Small intestine (tissue), 7 donors: ENCODE data around the gene PNRC1. TPM values are rescaled to one million over a fixed set of nuclear protein-coding genes. Genes with fewer than 3 reads are reported as not detected.
"Not testable (repeated sequence)": the region's sequence is repeated elsewhere in the genome, so short reads cannot be mapped to it uniquely, and the experiment has no call there.

Experiments used
- DNase-seq, 2 donors: peaks; one replicate each; pipeline versions ENCODE4 v3.0.0 to v3.0.0-alpha.2; 2013
- FAIRE-seq: peaks from 2 replicates; lab custom pipeline; 2012; peaks lifted over from hg19 to GRCh38; lab: Jason Lieb, UNC
- H3K27ac ChIP-seq, 3 donors: one replicate each; pipeline ENCODE4 v1.5.1; 2013; ENCODE audit warnings: low read length in 2 of 3, mild to moderate bottlenecking in 2 of 3, control low read depth in 1 of 3, inconsistent platforms in 1 of 3, low read depth in 1 of 3, moderate library complexity in 1 of 3
- H3K27me3 ChIP-seq, 3 donors: one replicate each; pipeline ENCODE4 v1.6.1; 2013; ENCODE audit warnings: low read length in 3 of 3, inconsistent platforms in 1 of 3; ENCODE audit not compliant: control insufficient read depth in 3 of 3, insufficient read depth in 3 of 3
- H3K36me3 ChIP-seq, 3 donors: one replicate each; pipeline ENCODE4 v1.6.1; 2013; ENCODE audit warnings: low read length in 3 of 3, inconsistent platforms in 1 of 3, low read depth in 1 of 3, mild to moderate bottlenecking in 1 of 3, moderate library complexity in 1 of 3; ENCODE audit not compliant: control insufficient read depth in 3 of 3, insufficient read depth in 2 of 3
- H3K4me1 ChIP-seq, 3 donors: one replicate each; pipeline ENCODE4 v1.6.1; 2013; ENCODE audit warnings: low read length in 2 of 3, inconsistent platforms in 1 of 3, low read depth in 1 of 3, mild to moderate bottlenecking in 1 of 3, moderate library complexity in 1 of 3; ENCODE audit not compliant: control insufficient read depth in 3 of 3, insufficient read depth in 2 of 3
- H3K4me3 ChIP-seq, 3 donors: one replicate each; pipeline ENCODE4 v1.5.1; 2013; ENCODE audit warnings: low read length in 3 of 3, control low read depth in 1 of 3, inconsistent platforms in 1 of 3, low read depth in 1 of 3, mild to moderate bottlenecking in 1 of 3, moderate library complexity in 1 of 3
- H3K9me3 ChIP-seq, 2 donors: one replicate each; pipeline ENCODE4 v1.6.1; 2013; ENCODE audit warnings: low read depth in 1 of 2, low read length in 1 of 2; ENCODE audit not compliant: control insufficient read depth in 2 of 2, insufficient read depth in 1 of 2
- WGBS, 3 donors: extraction: QIAGEN DNeasy Blood & Tissue Kit; methylation state at CpG; one replicate each; pipeline ENCODE4 v1.1.7; 2013; 5-methylcytosine and 5-hydroxymethylcytosine counted together
- polyA plus RNA-seq, 4 donors: library from polyadenylated mRNA; stranded (reverse) in 3 of 4; unstranded in 1 of 4; fragments of 200-250 nt in 3 of 4; fragments of 120-200 nt in 1 of 4; gene quantifications; one replicate each; pipeline versions ENCODE4 v1.2.1 to v1.2.3, GENCODE V29; 2013
- donor health status: healthy with polysubstance abuse.
- donor health status: control.
- donor health status: control.
- donor health status: Bipolar disorder and iron deficiency.
- donor health status: healthy.

The PNRC1 gene
- polyA plus RNA-seq, 4 donors: 30.2 to 72.3 (median 34.8) TPM

DNA sequence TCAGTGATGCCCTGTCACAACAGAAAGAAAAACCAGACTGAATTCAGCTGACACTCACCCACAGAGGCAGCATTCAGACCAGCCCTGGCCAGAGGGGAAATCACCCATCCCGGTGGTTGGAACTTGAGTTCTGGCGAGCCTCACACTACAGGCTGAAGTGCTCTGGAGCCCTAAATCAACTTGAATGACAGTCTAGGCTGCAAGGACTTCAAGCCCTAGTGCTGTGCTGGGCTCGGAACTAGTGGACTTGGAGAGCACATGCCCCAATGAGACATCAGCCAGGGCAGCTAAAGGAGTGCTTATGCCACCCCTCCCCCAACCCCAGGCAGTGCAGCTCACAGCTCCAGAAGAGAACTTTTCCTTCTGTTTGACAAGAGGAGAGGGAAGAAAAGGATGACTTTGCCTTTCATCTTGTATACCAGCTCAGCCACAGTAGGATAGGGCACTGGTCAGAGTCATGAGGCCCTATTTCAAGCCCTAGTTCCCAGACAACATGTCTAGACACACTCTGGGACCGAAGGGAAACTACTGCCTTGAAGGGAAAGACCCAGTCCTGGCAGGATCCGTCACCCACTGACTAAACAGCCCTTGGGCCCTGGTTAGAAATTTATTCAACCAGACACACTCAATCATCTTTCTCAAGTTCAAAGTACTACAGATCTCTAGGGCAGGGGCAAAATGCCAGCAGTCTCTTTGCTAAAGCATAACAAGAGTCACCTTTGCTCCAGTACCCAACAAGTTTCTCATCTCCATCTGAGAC is 43.2 kb upstream of the PNRC1 start:
- Histone ChIP-seq H3K27me3 (no peaks in the 10 kb centered on the region), H3K36me3 (no peaks in the 10 kb centered on the region), H3K4me1 (peaks cover 7 to 28% (median 9%) of the 10 kb centered on the region in 3 donors), H3K9me3 (peaks cover 0 to 13% of the 10 kb centered on the region in 2 donors), H3K27ac (peak overlapping the region; percentile 57 to 88 (median 77)), H3K4me3 (no peak overlapping the region)
- peak; percentile 45 to 76 for DNase-seq
- 43 to 57% (median 51%) methylated on average over 5 of the region's 5 CpGs for WGBS, 3 donors
- no peak for FAIRE-seq

DNA sequence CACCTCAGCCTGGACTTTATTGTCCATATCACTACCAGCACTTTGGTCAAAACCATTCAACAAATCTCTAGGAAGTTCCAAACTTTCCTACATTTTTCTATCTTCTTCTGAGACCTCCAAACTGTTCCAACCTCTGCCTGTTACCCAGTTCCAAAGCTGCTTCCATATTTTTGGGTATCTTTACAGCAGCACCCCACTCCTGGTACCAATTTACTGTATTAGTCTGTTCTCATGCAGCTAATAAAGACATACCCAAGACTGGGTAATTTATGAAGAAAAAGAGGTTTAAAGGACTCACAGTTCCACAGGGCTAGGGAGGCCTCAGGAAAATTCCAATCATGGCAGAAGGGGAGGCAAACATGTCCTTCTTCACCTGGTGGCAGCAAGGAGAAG is 42.7 kb upstream of the PNRC1 start:
- H3K27me3 ChIP-seq, DNase-seq, FAIRE-seq, H3K4me3 ChIP-seq, H3K36me3 ChIP-seq: not testable (repeated sequence)
- H3K9me3 ChIP-seq: peaks cover 0 to 13% of the 10 kb centered on the region in 2 donors
- H3K4me1 ChIP-seq: peaks cover 7 to 28% (median 9%) of the 10 kb centered on the region in 3 donors
- peak overlapping the region in 1 of 3 donors; percentile 57 for H3K27ac ChIP-seq

GRCh38 chr6:89042664-89043063 is 37.9 kb upstream of the PNRC1 start:
- 81 to 92% (median 86%) methylated on average over 3 of the region's 3 CpGs for WGBS, 3 donors
- FAIRE-seq: no peak
- no peak for DNase-seq
- H3K9me3 ChIP-seq: peaks cover 0 to 7% of the 10 kb centered on the region in 2 donors
- no peak overlapping the region for H3K27ac ChIP-seq
- H3K36me3 ChIP-seq: no peaks in the 10 kb centered on the region
- H3K4me1 ChIP-seq: peaks cover 0 to 8% (median 3%) of the 10 kb centered on the region in 3 donors
- no peaks in the 10 kb centered on the region for H3K27me3 ChIP-seq
- no peak overlapping the region for H3K4me3 ChIP-seq

DNA sequence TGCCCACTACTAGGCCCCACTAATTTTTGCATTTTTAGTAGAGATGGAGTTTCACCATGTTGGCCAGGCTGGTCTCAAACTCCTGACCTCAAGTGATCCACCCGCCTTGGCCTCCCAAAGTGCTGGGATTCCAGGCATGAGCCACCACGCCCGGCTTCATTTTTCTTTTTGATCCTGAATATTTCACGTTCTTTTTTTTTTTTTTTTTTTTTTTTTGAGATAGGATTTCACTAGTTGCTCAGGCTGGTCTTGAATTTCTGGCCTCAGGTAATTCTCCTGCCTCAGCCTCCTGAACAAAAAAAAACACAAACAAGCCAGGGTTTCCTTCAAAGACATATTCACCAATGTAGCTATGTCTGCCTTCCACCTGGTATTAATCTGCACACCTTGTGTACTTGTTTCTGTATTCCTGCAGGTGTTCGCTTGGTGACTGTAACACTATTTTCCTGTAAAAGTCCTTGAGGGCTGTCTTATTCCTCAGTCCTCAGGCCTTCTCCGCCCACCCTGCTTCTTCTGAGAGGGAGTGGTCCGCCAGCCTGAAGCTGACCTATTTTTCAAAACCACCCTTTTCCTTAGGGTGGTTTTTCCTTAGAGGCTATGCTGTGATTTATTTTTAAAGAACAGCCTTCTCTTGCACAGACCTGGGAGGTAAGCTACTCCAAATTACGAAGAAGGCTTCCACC is 36.1 kb upstream of the PNRC1 start:
- H3K9me3 ChIP-seq: no peaks in the 10 kb centered on the region
- WGBS, 3 donors: 89 to 94% (median 91%) methylated on average over 8 of the region's 8 CpGs
- no peak overlapping the region for H3K27ac ChIP-seq
- H3K27me3 ChIP-seq: no peaks in the 10 kb centered on the region
- no peak overlapping the region for H3K4me3 ChIP-seq
- H3K4me1 ChIP-seq: peaks cover 0 to 8% (median 3%) of the 10 kb centered on the region in 3 donors
- DNase-seq (no peak), FAIRE-seq (no peak)
- no peaks in the 10 kb centered on the region for H3K36me3 ChIP-seq

DNA sequence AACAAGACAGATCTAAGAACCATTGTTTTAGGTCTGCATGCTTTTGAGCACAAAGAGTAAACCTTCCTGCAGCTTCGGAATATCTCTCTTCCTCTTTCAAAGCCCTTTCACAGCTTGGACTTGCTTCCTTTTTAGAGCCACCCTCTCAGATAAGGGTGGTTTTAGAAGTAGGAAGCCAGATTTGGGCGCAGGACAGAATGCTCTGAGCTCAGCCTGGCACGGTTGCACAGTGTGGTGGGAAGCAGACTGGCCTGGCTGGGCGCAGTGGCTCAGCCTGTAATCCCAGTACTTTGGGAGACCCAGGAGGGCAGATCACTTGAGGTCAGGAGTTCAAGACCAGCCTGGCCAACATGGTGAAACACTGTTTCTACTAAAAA is 35.6 kb upstream of the PNRC1 start:
- Histone ChIP-seq H3K9me3 (no peaks in the 10 kb centered on the region), H3K27me3 (no peaks in the 10 kb centered on the region), H3K27ac (no peak overlapping the region), H3K36me3 (no peaks in the 10 kb centered on the region), H3K4me1 (peaks cover 0 to 8% (median 3%) of the 10 kb centered on the region in 3 donors), H3K4me3 (no peak overlapping the region)
- no peak for DNase-seq
- WGBS, 3 donors: 69 to 75% (median 73%) methylated on average over 4 of the region's 4 CpGs
- FAIRE-seq: no peak

GRCh38 chr6:89045576-89045975 is 35.0 kb upstream of the PNRC1 start:
- 89 to 96% (median 94%) methylated on average over 5 of the region's 5 CpGs for WGBS, 3 donors

DNA sequence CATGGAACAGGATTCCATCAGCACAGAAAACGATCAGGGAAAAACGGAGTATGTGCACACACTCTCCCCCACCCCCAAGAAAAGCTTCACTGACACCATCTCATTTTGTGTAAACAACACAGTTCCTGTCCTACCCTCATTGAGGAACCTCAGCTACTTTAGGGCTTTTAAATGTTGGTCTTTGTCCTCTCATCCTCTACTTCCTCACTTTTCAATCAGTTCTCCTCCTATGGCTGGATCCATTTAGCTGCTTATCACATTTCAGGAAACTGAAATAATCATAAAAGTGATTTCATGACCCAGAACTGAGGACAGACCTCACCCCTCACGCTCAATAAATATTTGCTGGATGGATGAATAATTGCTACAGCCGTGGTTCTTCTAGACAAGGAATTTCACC is 33.1 kb upstream of the PNRC1 start:
- DNase-seq (peak; percentile 24 to 34), FAIRE-seq (no peak)
- Histone ChIP-seq H3K4me3 (no peak overlapping the region), H3K36me3 (no peaks in the 10 kb centered on the region), H3K9me3 (no peaks in the 10 kb centered on the region), H3K27ac (no peak overlapping the region), H3K27me3 (no peaks in the 10 kb centered on the region), H3K4me1 (peaks cover 0 to 8% (median 3%) of the 10 kb centered on the region in 3 donors)
- WGBS, 3 donors: 21 to 44% (median 23%) methylated on average over 4 of the region's 4 CpGs

More at GRCh38 chr6:89045576-89045975, 35.0 kb upstream of the PNRC1 start:
- FAIRE-seq (no peak), DNase-seq (no peak)
- Histone ChIP-seq H3K4me3 (no peak overlapping the region), H3K27ac (no peak overlapping the region), H3K27me3 (no peaks in the 10 kb centered on the region), H3K9me3 (no peaks in the 10 kb centered on the region), H3K36me3 (no peaks in the 10 kb centered on the region), H3K4me1 (peaks cover 0 to 8% (median 3%) of the 10 kb centered on the region in 3 donors)

- no peaks in the 10 kb centered on the region for H3K36me3 ChIP-seq
- WGBS, 3 donors: 73 to 86% (median 81%) methylated on average over 3 of the region's 3 CpGs
- no peak overlapping the region for H3K4me3 ChIP-seq
- H3K27ac ChIP-seq: no peak overlapping the region
- H3K9me3 ChIP-seq: no peaks in the 10 kb centered on the region
- DNase-seq (no peak), FAIRE-seq (no peak)
- H3K4me1 ChIP-seq: peaks cover 0 to 8% (median 3%) of the 10 kb centered on the region in 3 donors
- H3K27me3 ChIP-seq: no peaks in the 10 kb centered on the region
Measured at GRCh38 chr6:89048288-89048923, 32.1 kb upstream of the PNRC1 start.
